ENCODE results near the gene LRP5.
A peak's percentile ranks its signal among the peaks of the same experiment; 100 is the strongest.

The LRP5 gene

DNA sequence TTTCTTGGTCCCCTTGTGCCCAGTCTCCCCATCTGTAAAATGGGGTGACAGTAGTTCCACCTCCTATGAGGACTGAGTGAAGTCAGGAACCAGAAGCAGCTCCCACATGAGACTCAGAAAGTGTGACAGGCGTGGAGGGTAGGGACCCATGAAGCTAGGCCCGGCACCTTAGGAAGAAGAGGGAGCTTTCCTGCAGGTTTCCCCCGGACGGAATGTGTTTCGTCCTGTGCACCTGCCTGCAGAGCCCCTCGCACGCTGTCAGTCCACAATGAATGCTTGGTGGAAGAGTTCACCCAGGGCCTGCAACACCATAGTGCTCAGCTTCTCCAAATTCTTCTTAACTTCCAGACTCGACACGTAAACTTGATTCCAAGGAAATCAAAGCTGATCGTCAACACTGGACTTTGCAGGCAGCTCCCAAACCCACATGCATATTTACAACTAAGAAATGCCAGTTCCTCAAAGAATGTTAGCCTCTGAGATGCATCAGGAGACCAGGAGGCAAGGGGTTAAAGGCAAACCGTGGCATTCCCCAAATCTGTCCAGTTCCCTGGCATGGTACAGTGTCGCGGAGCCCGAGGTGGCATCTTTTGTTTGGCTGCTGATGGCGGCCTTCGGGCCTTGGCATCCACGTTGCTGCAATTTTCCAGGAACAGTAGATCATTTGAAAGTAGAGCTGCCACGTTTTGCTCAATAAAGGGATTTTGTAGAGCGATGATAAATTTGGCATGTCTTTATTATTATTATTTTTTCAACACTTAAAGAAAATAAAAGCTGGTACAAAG, 15.4 kb downstream of the LRP5 start:
- no peak for ATAC-seq
- Mint-ChIP-seq H3K36me3 (no peaks in the 10 kb centered on the region), H3K9me3 (no peaks in the 10 kb centered on the region), H3K4me3 (no peak overlapping the region), H3K4me1 (peaks cover 15% of the 10 kb centered on the region), H3K27ac (no peak overlapping the region)
- no peak for DNase-seq (ENCODE audit: low spot score in 2 of 2)

DNA sequence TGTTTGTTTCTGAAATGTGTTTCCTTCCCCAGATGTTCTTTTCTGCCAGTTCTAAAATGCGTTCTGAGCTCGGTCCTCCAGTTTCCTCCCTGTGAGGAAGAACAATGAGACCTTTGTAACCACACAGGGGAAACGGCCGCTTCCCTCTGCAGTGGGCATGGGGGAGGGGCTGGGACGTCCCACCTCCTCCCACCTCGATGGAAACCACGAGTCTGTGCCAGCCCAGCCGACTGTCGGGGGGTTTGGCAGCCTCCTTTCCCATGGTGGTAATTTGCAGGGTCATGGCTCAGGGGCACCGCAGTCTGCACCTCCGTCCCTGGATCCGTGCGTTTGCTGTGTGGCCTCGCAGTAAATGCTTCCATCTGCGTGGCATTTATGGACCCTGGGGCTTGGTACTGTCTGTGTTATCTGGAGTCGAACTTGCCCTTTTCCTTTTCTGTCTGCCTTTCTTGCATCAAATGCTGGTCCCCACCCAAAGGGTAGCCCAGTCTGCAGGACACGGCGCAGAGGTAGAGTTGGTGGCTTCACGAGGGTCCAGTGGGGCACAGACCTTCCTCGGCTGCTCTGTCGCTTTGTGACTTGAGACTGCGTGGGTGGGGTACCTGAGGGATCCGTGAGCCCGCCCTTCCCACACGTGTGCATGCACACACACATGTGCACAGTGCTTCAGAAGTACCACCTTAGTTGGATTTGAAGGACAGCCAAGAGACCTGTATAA, 16.1 kb downstream of the LRP5 start:
- H3K4me3 Mint-ChIP-seq = no peak overlapping the region
- ATAC-seq = no peak
- no peaks in the 10 kb centered on the region for H3K36me3 Mint-ChIP-seq
- DNase-seq (ENCODE audit: low spot score in 2 of 2) = no peak
- no peak overlapping the region for H3K27ac Mint-ChIP-seq
- peaks cover 15% of the 10 kb centered on the region for H3K4me1 Mint-ChIP-seq
- H3K9me3 Mint-ChIP-seq = no peaks in the 10 kb centered on the region

DNA sequence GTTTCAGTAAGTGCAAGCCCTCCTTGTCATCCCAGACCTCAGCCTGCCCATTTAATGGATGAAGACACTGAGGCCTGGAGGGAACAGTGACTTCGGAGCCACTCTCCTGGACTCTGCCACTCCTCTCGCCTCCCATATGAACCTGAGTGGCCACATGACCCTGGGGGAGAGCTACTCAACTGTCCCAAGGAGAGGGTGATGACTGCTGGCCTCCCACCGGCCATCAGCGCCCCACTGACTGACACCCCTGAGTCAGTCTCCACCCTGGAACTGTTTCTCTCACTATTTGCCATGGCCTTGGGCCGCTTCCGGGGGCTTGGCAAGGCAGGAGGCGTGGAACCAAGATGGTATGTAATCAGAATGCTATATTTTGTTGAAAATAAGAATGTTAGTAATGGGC, 17.1 kb downstream of the LRP5 start:
- H3K36me3 Mint-ChIP-seq = no peaks in the 10 kb centered on the region
- H3K27ac Mint-ChIP-seq = no peak overlapping the region
- peaks cover 15% of the 10 kb centered on the region for H3K4me1 Mint-ChIP-seq
- DNase-seq (ENCODE audit: low spot score in 2 of 2) (no peak), ATAC-seq (no peak)
- no peaks in the 10 kb centered on the region for H3K9me3 Mint-ChIP-seq
- H3K4me3 Mint-ChIP-seq = no peak overlapping the region

DNA sequence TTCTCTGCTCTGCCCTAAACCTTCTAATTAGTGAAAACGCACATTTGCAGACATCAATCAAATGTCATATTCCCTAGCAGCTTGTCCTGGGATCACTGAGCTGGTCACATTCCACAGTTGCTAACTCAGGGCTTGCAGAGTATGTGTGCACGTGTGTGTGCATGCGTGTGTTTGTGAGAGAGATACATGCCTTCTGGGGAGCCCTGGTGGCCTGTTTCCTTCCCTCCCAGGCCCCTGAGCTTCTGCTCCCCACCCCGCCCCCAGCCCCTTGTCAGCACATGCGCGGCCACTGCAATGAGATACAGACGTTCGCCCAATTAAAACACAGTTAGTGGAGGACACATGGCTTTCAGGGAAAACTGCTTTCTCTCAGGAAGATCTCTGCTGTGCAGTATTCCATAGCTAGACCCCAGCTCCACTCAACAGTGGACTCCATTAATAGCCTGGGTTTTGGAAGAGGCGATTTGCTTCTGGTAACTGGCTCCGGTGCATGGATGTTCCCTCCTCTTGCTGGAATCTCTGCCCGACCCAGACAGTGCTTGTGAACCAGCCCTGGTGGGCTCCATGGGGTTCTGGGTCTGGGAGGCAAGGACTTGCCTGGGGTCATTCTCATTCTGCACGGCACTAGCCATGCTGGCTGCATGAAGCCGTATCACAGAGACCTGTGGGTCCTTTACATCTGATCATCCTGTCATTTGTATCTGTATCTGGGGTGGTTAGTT, 17.7 kb downstream of the LRP5 start:
- DNase-seq (ENCODE audit: low spot score in 2 of 2) (no peak), ATAC-seq (no peak)
- Mint-ChIP-seq H3K4me1 (peaks cover 15% of the 10 kb centered on the region), H3K27ac (no peak overlapping the region), H3K4me3 (no peak overlapping the region), H3K36me3 (no peaks in the 10 kb centered on the region), H3K9me3 (no peaks in the 10 kb centered on the region)

DNA sequence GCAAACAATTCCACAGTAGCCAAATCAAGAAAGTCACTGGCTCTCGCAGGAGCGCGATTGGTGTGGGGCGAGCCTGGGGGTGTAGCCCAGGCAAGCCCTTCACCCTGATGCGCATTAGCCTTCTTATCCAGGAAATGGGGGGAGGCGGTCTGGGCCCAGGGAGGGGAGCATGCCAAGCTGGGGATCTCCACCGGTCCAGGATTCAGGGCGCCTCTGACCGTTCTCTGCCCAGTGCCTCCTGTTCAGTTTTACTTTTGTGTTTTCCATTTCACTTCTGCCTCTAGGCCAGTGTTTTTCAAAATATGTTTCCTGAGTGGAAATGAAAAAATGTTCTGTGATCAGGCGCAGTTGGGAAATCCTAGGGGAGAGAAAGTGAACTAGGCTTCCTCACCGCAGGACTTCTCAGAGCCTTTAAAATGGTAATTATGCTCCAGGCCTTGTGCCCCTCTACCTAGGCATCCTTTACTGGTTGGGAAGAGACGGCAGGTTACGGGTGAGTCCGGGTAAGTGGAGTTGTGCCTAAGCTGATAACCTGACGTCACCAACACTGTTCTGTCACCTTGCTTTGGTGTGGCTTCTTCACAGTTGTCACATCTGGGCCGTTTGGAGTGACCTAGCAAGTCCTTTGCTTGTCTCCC, 18.4 kb downstream of the LRP5 start:
- no peaks in the 10 kb centered on the region for H3K36me3 Mint-ChIP-seq
- no peak for ATAC-seq
- no peaks in the 10 kb centered on the region for H3K9me3 Mint-ChIP-seq
- H3K4me1 Mint-ChIP-seq = peaks cover 19% of the 10 kb centered on the region
- H3K4me3 Mint-ChIP-seq = no peak overlapping the region
- peak overlapping the region; percentile 63 for H3K27ac Mint-ChIP-seq
- DNase-seq (ENCODE audit: low spot score in 2 of 2) = no peak

DNA sequence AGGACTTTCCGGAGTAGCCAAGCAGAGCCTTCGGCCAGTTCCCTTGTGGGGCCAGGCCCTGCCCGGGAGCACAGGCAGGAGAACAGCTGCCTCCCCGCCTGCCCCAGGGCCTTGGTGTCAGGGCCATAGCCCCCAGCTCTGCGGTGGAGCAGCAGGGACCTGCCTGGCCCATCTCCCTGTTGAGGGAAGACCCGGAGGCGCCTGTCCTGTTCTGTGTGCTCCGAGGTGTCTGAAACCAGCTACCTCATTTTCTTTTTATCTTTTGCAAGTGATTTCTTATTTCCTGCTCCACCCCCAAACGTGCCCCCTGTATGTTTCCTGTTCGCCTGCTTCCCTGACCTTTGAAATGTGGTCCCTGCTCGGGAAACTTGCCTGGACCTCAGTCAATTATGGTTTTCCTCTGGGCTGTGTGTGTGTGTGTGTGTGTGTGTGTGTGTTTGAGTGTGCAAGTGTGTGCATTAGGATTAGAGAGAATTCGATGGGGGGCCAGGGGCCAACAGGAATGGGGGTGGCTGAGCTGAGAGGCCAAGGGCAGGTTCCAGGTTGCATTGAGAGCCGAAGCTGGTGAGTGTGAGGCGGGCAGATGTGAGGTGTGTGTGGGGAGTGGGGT, 19.1 kb downstream of the LRP5 start:
- no peaks in the 10 kb centered on the region for H3K36me3 Mint-ChIP-seq
- H3K4me1 Mint-ChIP-seq = peaks cover 22% of the 10 kb centered on the region
- no peaks in the 10 kb centered on the region for H3K9me3 Mint-ChIP-seq
- DNase-seq (ENCODE audit: low spot score in 2 of 2) = no peak
- ATAC-seq = no peak
- peak overlapping the region; percentile 63 for H3K27ac Mint-ChIP-seq
- H3K4me3 Mint-ChIP-seq = no peak overlapping the region

DNA sequence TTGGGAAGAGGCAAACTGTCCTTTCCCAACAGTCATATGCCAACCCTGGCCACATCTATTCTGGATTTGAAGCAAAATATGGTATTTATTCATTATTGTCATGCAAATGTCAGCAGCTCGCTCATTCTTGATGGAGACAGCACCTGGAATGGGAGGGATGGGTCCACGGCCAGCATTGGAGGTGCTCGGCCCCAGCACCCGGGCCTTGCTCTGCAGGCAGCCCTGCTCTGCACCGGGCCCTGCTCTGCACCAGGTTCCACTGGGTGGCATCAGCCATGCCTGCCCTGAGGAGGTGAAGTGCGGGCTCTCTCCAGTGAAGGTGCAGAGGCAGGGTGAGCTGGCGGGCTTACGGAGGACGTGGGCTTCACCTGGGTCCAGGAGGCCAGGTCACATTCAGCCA, 19.8 kb downstream of the LRP5 start:
- Mint-ChIP-seq H3K36me3 (no peaks in the 10 kb centered on the region), H3K27ac (peak overlapping the region; percentile 63), H3K9me3 (no peaks in the 10 kb centered on the region), H3K4me1 (peaks cover 29% of the 10 kb centered on the region), H3K4me3 (no peak overlapping the region)
- no peak for ATAC-seq
- no peak for DNase-seq (ENCODE audit: low spot score in 2 of 2)

DNA sequence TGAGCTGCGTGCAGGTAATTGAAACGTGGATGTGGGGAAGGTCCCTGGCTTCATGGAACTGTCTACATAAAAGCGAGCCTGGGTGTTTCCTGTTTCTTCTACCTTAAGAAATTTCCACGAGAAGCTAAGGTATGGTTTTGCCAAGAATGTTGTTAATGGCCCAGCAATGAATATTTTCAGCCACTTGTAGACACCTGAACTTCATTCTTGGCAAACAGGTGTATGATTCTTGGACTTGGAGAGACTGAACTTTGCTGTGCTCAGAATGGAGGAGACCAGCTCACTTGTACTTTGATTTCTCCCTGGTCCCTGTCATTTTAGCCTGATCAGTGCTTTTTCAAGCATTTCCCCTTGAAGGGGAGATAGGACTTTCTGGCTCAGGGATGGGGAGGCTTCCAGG, 20.8 kb downstream of the LRP5 start:
- ATAC-seq (no peak), DNase-seq (ENCODE audit: low spot score in 2 of 2) (no peak)
- H3K4me1 Mint-ChIP-seq = peaks cover 32% of the 10 kb centered on the region
- no peak overlapping the region for H3K27ac Mint-ChIP-seq
- no peaks in the 10 kb centered on the region for H3K36me3 Mint-ChIP-seq
- no peak overlapping the region for H3K4me3 Mint-ChIP-seq
- H3K9me3 Mint-ChIP-seq = no peaks in the 10 kb centered on the region

DNA sequence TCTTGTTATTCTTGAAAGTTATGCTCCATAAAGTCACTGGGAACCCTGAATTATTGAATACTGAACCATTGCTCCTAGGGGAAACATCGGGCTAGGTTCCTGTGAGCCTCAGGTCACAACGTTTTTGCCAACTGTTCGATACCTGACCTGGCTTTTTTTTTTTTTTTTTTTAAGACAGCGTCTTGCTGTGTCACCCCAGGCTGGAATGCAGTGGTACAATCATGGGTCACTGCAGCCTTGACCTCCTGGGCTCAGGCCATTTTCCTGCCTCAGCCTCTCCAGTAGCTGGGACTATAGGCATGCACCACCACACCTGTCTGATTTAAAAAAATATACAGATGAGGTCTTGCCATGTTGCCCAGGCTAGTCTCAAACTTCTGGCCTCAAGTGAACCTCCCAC, 22.5 kb downstream of the LRP5 start:
- Mint-ChIP-seq H3K9me3 (no peaks in the 10 kb centered on the region), H3K36me3 (no peaks in the 10 kb centered on the region), H3K27ac (no peak overlapping the region), H3K4me3 (no peak overlapping the region), H3K4me1 (peaks cover 42% of the 10 kb centered on the region)
- ATAC-seq (no peak), DNase-seq (ENCODE audit: low spot score in 2 of 2) (no peak)

DNA sequence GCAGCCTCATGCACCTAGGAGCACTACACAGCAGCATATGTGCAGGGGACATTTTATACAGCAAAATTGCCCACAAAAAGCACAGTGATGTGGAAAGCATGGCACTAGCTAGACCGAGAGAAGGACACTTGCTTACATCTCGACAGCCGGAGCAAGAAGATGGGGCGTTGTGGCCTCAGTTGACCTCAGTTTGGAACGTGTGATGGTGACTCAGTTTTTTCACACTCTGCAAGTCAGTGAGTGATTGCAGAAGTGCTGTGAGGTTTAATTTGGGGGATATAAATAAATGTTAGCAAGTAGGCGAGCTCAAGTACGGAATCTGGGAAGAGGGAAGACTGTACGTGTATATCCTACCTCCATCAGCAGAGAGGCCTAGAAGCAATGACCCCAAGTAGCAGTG, 23.3 kb downstream of the LRP5 start:
- no peak overlapping the region for H3K4me3 Mint-ChIP-seq

DNA sequence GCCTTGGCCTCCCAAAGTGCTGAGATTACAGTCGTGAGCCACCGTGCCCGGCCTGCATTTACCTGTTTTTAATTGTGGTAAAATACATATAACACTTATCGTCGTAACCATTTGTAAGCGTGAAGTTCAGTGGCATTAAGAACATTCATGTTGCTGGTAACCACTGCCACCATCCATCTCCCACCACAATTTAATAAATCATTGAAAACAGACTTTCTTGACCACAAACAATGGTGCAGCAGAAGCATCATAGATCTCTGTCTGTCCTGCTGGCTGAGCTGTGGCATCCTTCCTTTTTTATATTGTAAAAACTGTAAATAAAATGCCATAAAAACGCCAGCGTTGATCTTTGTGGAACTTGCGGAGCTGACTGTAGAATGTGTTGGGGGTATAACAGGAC, 24.3 kb downstream of the LRP5 start:
- Mint-ChIP-seq H3K4me3 (peak overlapping the region; percentile 19), H3K36me3 (no peaks in the 10 kb centered on the region), H3K4me1 (peaks cover 54% of the 10 kb centered on the region), H3K27ac (peak overlapping the region; percentile 60), H3K9me3 (no peaks in the 10 kb centered on the region)
- ATAC-seq = no peak
- DNase-seq (ENCODE audit: low spot score in 2 of 2) = no peak

More for the DNA sequence above, 23.3 kb downstream of the LRP5 start:
- Mint-ChIP-seq H3K4me1 (peaks cover 50% of the 10 kb centered on the region), H3K27ac (no peak overlapping the region), H3K36me3 (no peaks in the 10 kb centered on the region), H3K9me3 (no peaks in the 10 kb centered on the region)
- ATAC-seq = peak; percentile 81
- DNase-seq (ENCODE audit: low spot score in 2 of 2) = no peak

DNA sequence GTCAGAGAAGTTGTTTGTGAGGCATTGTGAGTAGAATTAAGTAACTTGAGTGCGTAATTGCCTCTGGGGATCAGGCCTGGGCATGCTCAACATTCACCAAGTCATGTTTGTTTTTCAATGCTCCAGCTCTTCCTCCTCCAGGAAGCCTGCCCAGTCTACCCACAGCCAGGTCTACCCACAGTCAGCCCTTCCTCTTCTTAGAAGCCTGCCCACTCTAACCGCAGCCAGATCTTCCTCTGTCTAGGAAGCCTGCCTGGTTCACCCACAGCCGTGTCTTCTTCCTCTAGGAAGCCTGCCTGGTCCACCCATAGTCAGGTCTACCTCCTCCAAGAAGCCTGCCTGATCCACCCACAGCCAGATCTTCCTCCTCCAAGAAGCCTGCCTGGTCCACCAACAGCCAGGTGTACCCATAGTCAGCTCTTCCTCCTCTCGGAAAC, 25.0 kb downstream of the LRP5 start:
- Mint-ChIP-seq H3K4me1 (peaks cover 57% of the 10 kb centered on the region), H3K9me3 (no peaks in the 10 kb centered on the region), H3K36me3 (no peaks in the 10 kb centered on the region), H3K4me3 (peak overlapping the region; percentile 19), H3K27ac (peak overlapping the region; percentile 60)
- ATAC-seq (peak; percentile 31), DNase-seq (ENCODE audit: low spot score in 2 of 2) (no peak)

DNA sequence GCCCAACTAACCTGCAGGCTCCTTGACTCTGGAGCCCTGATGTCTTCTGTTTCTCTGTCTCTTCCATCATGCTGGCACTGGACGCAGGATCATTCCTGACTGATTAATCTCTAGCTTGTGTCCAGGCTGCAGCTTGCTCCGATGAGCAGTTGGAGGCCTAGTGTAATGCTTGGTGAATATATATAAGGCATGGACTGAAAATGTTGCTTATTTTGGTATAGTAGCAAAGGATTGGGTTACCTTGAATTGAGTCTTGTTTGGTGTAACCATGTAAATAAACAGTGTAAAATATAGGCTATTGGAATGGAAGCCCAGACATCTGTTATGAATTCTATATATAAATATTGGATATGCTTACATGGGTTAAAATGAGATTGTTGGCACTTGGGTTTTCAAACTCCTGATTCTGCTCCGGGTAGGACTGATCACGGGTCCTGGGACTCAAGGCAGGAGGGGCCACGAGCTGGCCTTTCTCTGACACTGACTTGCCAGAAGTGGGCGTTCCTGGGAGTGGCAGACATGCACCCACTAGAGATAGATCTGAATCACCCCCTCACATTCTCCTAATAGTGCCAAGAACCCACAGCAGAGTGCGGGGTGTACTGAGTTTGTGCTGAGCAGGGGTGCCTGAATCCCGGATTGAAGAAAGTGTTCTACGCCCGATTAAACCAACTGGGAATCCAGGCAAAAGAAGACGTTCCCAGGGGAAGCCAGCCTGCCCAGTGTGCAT, 25.8 kb downstream of the LRP5 start:
- Mint-ChIP-seq H3K4me1 (peaks cover 57% of the 10 kb centered on the region), H3K27ac (peak overlapping the region; percentile 60), H3K36me3 (no peaks in the 10 kb centered on the region), H3K9me3 (no peaks in the 10 kb centered on the region), H3K4me3 (no peak overlapping the region)
- ATAC-seq (no peak), DNase-seq (ENCODE audit: low spot score in 2 of 2) (no peak)

DNA sequence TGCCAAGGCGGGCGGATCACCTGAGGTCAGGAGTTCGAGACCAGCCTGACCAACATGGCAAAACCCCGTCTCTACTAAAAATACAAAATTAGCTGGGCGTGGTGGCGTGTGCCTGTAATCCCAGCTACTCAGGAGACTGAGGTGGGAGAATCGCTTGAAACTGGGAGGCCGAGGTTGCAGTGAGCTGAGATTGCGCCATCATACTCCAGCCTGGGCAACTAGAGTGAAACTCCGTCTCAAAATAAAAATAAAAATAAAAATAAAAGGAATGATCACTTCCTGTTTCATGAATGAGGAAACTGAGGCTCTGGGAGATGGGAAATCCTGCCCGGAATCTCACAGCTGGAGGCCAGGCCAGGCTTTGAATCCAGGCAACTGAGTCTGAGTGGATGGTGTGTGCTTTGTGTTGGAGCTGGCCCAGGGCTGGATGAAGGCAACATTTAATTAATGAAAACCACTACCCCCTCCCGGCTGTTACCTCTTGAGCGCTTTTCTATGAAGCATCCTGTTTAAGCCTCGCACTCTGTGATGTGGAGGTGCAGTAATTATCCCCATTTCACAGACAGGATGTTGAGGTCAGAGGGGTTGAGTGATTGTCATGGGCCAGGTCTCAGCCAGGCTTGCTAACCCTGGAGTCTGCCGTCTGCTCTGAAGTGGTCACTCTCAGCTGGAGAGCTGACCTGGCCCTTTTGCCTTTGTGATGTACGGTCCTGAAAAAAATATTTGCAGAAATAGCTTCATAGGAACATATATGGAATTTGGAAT, 27.8 kb downstream of the LRP5 start:
- Mint-ChIP-seq H3K4me1 (peaks cover 57% of the 10 kb centered on the region), H3K9me3 (no peaks in the 10 kb centered on the region), H3K36me3 (no peaks in the 10 kb centered on the region), H3K4me3 (no peak overlapping the region), H3K27ac (peak overlapping the region; percentile 1)
- DNase-seq (ENCODE audit: low spot score in 2 of 2) (peak in 1 of 2 donors; percentile 57), ATAC-seq (peak; percentile 66)

Measured in stimulated activated effector memory CD8-positive, alpha-beta T cell treated with anti-CD3 and anti-CD28 coated beads, Interleukin-12 subunit alpha, Interleukin-12 subunit beta, amount 100 ng/mL, for 72 hours (primary cell).